Subcutaneous adipose tissue (tissue), 4 donors: ENCODE measurements around the gene CCT7. TPM values are rescaled to one million over a fixed set of nuclear protein-coding genes. Genes with fewer than 3 reads are reported as not detected.

Experiments
- total RNA-seq, 4 donors: library from RNA; depleted of rRNA; stranded (reverse); fragments of >200 nt; gene quantifications; one replicate each; pipeline ENCODE4 v1.1.0, GENCODE V29; 2016
- TF ChIP-seq, protein P1 (sequence below): fragments of 450-650 bp; IDR thresholded peaks from one replicate; pipeline ENCODE4 v1.5.1; 2016; ENCODE audit warnings: low read depth, mild to moderate bottlenecking, control low read depth, antibody characterized with exemption, moderate library complexity

CCT7 gene
- 100 to 1,000 TPM; 131 to 219 (median 154) TPM for total RNA-seq

GRCh38 chr2:73233932-73234832 lies at the start of gene CCT7:
CCT7 (plus strand) TSS chr2:73234308; CDS start chr2:73234379, 71 bp downstream.
- TF ChIP-seq, protein P1, sequence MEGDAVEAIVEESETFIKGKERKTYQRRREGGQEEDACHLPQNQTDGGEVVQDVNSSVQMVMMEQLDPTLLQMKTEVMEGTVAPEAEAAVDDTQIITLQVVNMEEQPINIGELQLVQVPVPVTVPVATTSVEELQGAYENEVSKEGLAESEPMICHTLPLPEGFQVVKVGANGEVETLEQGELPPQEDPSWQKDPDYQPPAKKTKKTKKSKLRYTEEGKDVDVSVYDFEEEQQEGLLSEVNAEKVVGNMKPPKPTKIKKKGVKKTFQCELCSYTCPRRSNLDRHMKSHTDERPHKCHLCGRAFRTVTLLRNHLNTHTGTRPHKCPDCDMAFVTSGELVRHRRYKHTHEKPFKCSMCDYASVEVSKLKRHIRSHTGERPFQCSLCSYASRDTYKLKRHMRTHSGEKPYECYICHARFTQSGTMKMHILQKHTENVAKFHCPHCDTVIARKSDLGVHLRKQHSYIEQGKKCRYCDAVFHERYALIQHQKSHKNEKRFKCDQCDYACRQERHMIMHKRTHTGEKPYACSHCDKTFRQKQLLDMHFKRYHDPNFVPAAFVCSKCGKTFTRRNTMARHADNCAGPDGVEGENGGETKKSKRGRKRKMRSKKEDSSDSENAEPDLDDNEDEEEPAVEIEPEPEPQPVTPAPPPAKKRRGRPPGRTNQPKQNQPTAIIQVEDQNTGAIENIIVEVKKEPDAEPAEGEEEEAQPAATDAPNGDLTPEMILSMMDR, result no peak

DNA sequence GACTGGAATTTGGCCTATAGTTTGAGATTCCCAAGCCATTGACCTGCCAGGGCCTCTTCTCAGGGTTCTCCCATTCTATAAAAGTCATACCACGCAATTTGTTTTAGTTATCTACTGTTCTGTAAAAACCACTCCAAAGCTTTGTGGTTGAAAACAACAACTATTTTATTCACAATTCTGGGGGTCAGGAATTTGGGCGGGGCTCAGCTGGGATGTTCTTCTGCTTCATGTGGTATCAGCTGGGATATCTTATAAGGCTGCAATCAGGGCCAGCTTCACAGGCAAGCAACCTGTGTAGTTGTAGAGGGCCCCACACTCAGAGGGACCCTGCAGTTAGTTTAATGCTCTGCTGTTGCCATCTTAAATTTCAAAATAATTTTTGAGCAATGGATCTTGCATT lies 48.1 kb upstream of the CCT7 start:
- TF ChIP-seq, protein P1, result no peak

GRCh38 chr2:73187549-73187948 lies 46.6 kb upstream of the CCT7 start:
- TF ChIP-seq, protein P1, result no peak

DNA sequence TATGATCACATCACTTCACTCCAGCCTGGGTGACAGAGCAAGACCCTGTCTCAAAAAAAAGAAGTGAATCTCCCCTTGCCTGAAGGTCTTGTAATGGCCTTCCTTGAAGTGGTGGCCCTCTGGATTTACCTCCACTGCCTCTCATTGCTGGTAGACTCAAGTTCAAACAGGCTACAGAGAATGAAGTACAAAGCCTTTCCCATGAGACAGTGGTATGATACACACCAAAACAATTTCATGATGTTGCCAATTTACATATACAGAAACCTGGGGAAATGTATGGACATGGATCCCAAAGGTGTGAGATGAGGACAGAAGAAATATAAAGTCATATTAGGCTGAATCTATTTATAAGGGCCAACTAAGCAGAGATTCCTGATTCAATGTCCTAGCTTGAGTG lies 36.5 kb upstream of the CCT7 start:
- TF ChIP-seq, protein P1, result no peak

DNA sequence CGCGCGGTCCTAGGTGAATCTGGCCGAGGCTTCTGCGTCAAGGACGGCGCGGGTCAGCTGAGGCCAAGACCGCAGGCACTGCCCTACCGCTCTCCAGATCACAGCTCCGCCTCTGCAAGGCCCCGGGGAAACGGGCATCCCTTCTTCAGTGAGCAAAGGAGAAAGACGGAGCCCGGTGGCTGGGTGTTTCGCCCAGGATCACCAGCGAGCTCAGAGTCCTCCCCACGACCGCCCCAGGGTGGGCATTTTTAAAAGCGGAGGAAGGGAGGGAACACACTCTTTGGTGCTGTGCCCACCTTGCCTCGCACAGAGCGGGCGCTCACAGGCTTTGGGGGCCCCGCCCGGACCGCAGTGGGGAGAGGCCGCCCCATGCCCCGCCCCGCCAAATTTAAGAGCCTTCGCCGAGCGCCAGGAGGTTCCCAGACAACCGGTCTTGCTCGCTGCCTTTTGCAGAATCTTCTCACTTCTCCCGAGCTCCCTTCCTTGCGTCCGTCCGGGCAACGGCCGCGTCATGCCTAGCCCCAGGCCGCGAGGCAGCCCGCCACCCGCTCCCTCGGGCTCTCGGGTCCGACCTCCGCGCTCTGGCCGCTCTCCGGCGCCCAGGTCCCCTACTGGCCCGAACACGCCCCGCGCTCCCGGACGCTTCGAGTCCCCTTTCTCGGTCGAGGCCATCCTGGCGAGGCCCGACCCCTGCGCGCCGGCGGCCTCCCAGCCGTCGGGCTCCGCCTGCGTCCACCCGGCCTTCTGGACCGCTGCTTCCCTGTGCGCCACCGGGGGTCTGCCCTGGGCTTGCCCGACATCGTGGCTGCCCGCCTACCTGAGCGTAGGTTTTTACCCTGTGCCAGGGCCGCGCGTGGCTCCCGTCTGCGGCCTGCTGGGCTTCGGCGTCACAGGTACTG lies 31.7 kb upstream of the CCT7 start, which contains the start of gene NOTO:
TSS of gene NOTO (plus strand) at position 419 of the 899 bp plus-strand sequence. CDS start at position 512, 93 bp downstream.
- TF ChIP-seq, protein P1, result no peak

DNA sequence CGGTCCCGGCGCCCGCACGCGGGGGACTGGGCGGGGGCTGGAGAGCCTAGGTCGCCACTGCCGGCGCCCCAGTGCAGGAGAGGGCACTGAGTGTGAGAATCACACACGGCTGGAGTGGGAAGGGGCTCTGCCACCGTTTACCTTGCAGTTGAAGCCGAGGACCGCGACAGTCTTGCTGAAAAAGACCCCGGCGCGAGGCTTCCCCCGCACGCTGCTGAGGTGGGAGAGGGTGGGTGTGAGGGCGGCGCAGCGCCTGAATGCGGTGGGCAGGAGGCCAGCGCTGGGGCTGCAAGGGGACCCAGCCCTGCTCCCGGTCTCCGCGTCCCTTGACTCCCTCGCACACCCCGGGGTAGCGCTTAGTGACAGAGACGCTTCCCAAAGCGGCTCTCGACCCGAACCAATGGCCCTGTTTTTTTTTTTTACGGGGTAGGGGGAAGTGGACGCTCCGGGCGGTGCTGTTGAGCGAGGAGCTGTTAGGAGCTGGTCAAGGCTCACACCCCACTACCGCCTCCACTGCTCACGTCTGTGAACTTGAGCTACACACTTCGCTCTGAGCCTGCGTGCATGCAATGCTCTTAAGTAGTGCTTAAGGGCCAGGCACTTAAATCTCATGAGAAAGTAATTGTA lies 30.9 kb upstream of the CCT7 start:
- TF ChIP-seq, protein P1, result no peak
